MM.1S (cell line): ENCODE measurements around the gene EFNA4.

Experiments used
- CTCF ChIP-seq: fragments of 300-600 bp; sonication (generic); IDR thresholded peaks from 2 replicates; pipeline ENCODE4 v1.5.1; 2016; ENCODE audit warnings: antibody characterized with exemption, low read length, mixed read lengths
- EZH2 ChIP-seq: fragments of 300-600 bp; sonication (generic); optimal IDR thresholded peaks from 2 replicates; pipeline ENCODE3; 2017; ENCODE audit warnings: low read depth, mild to moderate bottlenecking, antibody characterized with exemption, low read length, mixed read lengths
- EZH2phosphoT487 ChIP-seq: fragments of 300-600 bp; sonication (generic); IDR thresholded peaks from 2 replicates; pipeline ENCODE4 v1.6.1; 2018; ENCODE audit warnings: antibody characterized with exemption, low read length

- no peak for TF ChIP-seq EZH2
- TF ChIP-seq CTCF, result no peak
- no peak for TF ChIP-seq EZH2phosphoT487
Observed at GRCh38 chr1:155038602-155039307, 24.8 kb upstream of the EFNA4 start.
